HG02943 (cell line): ENCODE data around the gene MEX3B.
"Not testable (repeated sequence)": the region's sequence is repeated elsewhere in the genome, so short reads cannot be mapped to it uniquely, and the experiment has no call there.

Source experiments
- ATAC-seq: cut with Tn5 transposase; IDR thresholded peaks from one replicate; pipeline ENCODE4 v1.9.1; 2021; ENCODE audit warnings: mild to moderate bottlenecking, low read depth, moderate library complexity; ENCODE audit not compliant: unreplicated experiment

The MEX3B gene

DNA sequence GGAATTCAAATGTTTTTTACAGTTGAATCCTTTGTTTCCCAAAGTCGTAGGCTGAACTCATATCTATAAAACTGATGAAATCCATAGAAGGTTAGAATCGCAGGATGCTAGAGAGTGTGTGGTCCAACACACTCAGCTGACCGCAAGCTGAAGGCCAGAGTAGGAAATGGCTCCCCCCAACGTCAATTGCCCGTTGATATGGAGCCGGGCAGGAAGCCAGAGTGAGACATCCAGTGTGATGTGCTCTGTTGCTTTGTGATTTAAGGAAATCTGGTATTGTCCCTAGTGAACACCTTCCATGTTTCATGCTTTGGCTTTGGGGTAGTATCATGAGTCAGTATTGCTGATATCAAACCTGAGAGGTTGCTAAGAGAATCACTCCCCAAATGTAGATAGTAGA lies 5.8 kb upstream of the MEX3B start:
- ATAC-seq = no peak

DNA sequence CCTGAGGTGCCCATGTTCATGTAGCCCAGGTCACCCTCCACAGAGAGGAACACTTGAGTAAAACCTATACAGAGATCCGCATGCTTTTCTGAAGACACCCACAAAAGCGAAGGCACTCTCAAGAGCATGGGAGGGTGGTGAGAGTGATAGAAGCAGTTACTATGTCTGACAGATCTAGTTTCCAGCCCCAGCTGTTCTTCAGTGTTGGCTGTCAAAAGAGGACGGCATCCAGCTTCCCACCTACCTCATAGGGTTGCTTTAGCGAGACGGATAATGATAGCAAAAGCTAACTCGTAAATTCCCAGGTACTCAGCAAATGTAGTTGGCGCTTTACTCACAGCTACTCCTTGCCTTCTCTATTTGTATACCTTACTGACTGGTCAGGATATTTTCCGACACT lies 3.0 kb upstream of the MEX3B start:
- no peak for ATAC-seq

GRCh38 chr15:82047453-82048400 lies 1.9 kb upstream of the MEX3B start:
- ATAC-seq = no peak

DNA sequence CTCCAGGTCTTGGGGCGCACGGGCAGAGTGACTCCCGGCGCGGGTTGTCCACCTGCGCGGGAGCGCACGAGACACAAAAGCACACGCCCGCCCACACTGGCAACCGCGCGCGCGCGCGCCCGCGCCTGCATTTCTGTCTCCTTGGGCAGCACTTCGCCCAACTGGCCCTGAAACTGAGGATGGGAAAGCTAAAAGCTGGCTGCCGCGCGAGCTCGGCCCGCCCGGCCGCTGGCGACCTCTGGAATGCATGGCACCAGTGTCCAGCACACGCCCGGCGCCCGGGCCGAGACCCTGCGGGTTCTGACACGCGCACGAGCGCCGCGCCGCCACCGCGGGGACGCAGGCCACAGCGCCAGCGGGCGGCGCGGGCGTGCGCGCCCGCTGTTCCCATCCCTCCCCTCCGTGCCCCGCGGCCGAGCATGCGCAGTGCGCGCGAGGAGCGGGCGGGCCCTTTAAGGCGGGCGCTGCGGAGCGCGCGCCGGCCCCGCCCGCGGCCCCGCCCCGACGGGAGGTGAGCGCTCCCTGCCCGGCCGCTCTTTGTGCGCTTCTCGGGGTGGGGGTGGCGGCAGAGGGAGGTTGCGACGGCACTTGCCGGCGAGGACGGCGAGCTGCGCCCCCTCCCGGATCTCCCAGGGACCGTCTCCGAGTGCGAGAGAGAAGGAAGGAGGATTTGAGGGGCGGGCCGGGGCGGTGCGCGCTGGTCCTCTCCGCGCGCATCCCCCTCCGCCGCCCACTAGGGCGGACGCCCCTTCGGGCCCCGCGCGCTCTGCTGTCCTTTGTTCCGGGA lies 1.0 kb upstream of the MEX3B start:
- peak; percentile 53 for ATAC-seq

DNA sequence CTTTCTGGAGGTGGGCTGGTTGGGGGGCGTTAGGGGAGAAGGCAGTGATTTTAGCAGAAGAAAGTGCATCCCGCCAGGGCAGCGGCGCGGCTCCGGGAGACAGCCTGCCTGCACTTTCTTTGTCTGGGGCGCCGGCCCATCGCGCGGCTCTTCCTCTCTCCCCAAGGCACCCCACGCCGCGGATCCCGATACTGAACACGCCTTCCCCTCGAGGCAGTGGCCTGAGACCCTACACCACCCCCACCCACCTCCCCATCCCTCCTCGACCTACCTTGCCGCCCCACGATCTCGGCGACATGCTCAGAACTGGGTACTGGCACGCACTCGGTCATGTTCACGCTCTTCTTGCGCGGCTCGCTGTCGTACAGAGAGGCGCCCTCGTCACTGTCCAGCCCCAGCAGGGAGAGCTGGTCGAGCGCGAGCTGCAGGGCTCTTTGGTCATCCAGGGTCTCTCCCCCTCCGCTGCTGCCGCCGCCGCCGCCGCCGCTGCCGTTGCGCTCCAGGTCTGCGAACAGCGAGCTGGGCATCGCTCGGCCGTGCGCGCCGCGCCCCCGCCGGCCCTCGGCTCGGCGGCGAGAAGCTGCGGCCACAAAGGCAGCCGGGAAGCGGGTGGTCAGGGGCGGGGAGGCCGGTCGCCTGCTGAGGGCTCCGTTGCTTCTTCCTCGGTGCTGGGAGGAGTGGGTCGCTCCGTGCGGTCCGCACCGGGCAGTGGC lies 483 bp downstream of the MEX3B start:
- ATAC-seq = peak; percentile 4

DNA sequence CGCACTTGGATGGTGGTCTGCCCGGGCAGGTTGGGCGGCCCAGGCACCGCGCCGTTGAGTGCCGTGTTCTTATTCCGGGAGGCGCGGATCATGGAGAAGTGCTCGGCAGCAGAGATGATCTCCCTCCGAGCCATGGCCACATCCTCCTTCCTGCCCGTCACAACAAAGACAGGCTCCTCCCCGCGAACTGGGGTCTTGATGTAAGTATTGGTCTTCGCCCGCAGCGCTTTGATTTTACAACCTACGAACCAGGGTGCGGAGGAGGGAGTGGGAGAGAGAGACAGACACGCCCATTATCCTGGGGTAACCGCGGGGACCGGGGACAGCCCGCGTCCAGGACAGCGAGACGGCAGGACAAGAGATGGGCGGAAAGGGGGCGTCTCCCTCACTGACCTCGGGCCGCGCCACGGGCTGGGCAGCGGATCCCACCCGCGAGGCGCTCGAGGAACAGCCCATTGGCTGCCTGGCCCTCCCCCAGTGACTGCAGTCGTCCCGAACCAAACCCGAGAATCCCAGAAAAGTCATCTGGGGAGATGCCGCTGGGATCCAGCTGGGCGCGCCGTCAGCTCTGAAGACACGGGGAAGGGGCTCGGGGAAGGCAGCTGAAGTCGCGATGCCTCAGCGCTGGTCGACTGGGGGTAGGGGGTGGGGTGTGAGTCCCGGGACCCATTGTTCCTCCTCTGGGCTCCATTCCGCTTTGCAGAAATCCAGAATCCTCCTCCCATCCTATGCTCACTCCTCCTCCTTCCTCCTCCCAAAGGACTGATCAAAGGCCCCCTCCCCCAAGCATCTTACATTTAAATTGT lies 1.2 kb downstream of the MEX3B start:
- ATAC-seq = no peak

DNA sequence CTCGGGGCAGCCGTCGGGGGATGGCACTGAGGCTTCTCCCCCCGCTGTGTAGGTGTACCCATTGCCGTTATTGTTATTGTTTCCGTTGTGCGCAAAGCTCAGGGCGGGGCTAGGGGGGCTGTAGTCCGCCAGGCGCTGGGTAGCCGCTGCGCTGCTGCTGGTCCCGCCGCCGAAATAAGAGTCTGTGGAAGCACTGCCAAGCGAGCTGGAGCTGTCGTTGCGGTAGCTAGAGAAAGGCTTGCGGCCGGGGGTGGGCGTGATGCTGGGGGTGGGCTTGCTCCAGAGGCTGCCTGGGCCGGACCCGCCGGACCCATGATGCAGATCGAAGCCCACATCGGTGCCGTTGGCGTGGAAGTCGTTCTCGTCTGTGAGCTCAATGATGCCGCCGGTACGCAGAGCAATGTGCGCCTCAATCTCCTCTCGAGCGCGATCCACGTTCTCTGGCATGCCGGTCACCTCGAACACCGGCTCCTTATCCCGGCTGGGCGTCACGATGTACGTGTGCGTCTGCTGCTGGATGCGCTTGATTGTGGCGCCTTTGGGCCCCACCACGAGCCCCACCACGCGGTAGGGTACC lies 1.9 kb downstream of the MEX3B start:
- no peak for ATAC-seq

DNA sequence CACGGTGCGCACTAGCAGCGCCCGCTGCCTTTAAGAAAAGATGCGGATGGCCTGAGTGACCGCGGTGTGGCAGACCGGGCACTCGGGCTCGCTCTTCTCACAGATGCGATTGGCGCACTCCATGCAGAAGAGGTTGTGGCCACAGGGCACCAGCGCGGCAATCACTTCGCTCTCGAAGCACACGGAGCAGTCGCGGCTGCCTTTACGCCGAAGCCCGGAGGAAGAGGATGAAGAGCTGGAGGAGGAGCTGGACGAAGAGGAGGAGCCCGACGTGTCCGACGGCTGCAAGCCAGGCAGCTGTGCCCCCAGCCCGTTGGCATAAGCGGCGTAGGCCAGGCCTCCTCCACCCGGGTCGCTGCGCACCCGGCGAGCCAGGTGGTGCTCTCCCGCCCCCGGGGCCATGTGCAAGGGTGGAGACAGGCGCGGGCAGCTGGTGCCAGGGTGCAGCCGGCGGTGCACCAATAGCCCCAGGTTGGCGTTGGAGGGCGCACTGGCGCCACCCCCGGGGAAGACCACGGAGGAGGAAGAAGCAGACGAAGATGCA lies 2.6 kb downstream of the MEX3B start:
- ATAC-seq = no peak

GRCh38 chr15:82040862-82041261 lies 5.0 kb downstream of the MEX3B start:
- ATAC-seq = no peak

DNA sequence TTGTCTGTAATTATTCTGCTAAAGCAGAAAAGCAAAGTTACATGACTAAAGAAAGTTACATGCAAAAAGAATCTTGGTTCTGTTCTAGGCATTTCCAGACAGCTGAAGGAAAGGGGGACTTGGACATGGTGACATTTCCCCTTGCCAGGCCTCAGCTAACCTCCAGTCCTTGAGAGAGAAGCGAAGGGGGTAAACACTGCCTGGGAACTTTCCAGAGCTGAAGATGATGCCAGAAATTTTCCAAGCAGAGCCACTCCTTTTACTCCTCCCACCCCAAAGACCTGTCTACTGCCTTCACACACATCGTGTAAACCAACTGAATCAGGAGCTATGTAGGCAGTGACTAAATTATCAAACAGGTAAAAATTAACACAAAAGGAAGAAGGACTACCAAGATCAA lies 5.4 kb downstream of the MEX3B start:
- no peak for ATAC-seq

DNA sequence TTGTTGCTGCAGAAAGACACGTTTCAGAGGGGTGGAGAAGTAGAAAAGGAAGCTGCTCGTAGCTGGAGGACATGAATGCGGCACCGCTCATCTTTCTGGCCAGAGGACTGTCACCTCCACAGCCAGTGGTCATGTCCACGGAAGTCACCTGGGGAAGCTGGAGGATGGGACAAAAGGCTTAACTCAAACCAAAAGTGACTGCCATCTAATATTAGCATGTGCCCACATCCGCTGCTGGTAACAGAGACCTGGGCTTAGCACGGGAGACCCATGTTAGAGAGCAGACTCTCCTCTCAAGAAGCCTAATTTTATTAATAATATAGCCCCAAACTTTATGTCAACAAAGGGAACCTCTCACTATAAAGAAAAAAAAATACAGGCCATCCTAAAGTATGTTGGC lies 5.9 kb downstream of the MEX3B start:
- no peak for ATAC-seq

GRCh38 chr15:82036461-82036860 lies 9.4 kb downstream of the MEX3B start:
- no peak for ATAC-seq

- ATAC-seq = no peak
These were observed 13.9 kb downstream of the MEX3B start for GRCh38 chr15:82031871-82032270.

DNA sequence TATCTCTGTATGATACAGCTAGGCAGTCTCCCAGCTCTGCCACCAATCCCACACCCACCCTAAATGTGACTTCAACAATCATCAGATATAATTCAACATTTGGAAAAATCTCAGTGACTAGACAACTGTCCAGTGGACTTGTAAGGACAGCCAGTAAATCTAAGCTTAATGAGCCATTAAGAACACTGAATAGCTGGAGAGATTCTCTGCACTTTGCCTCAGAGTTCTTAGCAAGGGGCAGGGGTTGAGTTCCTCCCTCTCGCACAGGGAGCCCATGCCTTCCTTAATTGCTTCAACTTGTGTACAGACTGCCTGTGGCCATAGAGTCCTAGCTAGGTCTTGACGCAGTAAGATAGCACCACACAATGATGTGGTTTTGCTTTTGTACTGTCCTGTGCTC lies 15.6 kb downstream of the MEX3B start:
- no peak for ATAC-seq

GRCh38 chr15:82028163-82028562 lies 17.7 kb downstream of the MEX3B start:
- ATAC-seq = not testable (repeated sequence)

GRCh38 chr15:82021992-82022391 lies 23.8 kb downstream of the MEX3B start:
- no peak for ATAC-seq

DNA sequence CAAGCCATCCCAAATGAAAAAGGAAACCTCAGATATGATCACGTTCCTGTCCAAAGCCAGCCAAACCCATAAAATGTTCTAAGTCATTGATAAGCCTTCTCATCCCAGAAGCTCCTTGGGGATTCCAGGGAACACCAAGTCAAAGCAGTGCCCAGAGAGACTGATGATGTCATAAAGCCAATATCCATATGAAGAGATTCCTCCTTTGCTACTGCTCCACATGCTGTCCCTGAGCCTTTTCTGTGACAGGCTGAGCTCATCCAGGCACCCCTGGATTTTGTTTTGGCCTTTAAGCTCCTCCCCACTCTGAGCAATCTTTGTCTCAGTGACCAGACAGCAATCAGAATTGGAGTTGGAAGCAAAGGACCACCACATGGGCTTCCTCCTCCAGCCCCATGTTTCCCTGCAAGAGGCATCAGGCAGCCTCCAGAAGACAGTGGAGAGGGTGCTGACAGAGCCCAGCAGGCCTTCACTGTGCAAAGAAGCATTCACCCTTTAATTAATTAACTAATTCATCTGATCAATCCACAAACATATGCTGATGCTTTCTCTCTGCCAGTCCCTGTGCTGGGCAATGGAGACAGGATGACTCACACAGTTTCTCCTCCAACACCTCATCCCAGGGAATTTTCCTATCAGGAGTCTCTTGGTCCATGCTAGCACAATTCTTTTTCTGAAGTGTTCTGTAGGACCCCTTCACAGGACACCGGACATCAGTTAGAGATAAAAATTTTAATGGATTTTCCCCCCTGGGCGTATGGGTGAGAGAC lies 25.0 kb downstream of the MEX3B start:
- ATAC-seq = no peak

DNA sequence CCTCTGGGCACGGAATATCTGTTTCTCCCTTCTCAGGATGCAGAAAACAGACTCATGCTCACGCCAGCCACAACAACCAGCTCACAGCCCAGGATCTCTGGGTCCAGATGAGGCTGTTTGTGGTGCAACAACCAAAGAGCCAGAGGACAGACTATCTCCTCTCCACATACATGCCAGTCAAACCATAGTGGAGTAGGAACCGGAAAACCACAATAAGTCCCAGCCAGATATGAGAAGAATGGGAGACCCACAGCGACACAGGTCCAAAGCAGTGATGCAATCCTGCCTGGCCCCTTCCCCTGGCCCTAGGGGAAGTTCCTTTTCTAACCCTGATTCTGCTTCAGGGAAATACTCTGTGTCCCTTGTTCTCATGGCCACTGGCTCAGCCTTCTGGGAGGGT lies 27.6 kb downstream of the MEX3B start:
- ATAC-seq = no peak

- no peak for ATAC-seq
These were observed 28.2 kb downstream of the MEX3B start for GRCh38 chr15:82017656-82018055.
